SK-N-SH treated with all-trans-retinoic acid at 6 μM for 48 hours (cell line): Measurements from ENCODE around the gene CAMSAP2.

ENCODE experiments used
- ATAC-seq: fragments of 200-7000 bp; cut with Tn5 transposase; 3 replicates; pipeline ENCODE4 v1.9.1; 2020; ENCODE audit warnings: mild to moderate bottlenecking, moderate library complexity
- BACH2 ChIP-seq: fragments of 250-450 bp; sonication (Bioruptor Pico); IDR thresholded peaks from 2 replicates; pipeline ENCODE4 v1.9.0; 2021; ENCODE audit warnings: mild to moderate bottlenecking, borderline replicate concordance
- CREB5 ChIP-seq: fragments of 250-450 bp; sonication (Bioruptor Pico); IDR thresholded peaks from 2 replicates; pipeline ENCODE4 v1.5.1; 2020; ENCODE audit warnings: low read depth, mild to moderate bottlenecking, moderate library complexity
- CSDC2 ChIP-seq: fragments of 250-450 bp; sonication (Bioruptor Pico); IDR thresholded peaks from 2 replicates; pipeline ENCODE4 v1.5.0; 2020; ENCODE audit warnings: mild to moderate bottlenecking, moderate library complexity
- CSRNP3 ChIP-seq: fragments of 250-450 bp; sonication (Bioruptor Pico); IDR thresholded peaks from 2 replicates; pipeline ENCODE4 v1.5.1; 2021; ENCODE audit warnings: mild to moderate bottlenecking, moderate library complexity
- ESRRG ChIP-seq: fragments of 250-450 bp; sonication (Bioruptor Pico); IDR thresholded peaks from 2 replicates; pipeline ENCODE4 v1.6.1; 2021; ENCODE audit warnings: mild to moderate bottlenecking
- GLIS3 ChIP-seq: fragments of 250-450 bp; sonication (Bioruptor Pico); IDR thresholded peaks from 2 replicates; pipeline ENCODE4 v1.5.0; 2020; ENCODE audit warnings: mild to moderate bottlenecking, moderate library complexity
- OSR1 ChIP-seq: fragments of 250-450 bp; sonication (Bioruptor Pico); IDR thresholded peaks from 2 replicates; pipeline ENCODE4 v1.8.0; 2022; ENCODE audit warnings: moderate library complexity, mild to moderate bottlenecking, inconsistent platforms
- PATZ1 ChIP-seq: fragments of 250-450 bp; sonication (Bioruptor Pico); IDR thresholded peaks from 2 replicates; pipeline ENCODE4 v1.8.0; 2020; ENCODE audit warnings: mild to moderate bottlenecking, moderate library complexity, borderline replicate concordance
- POU6F1 ChIP-seq: fragments of 250-450 bp; sonication (Bioruptor Pico); IDR thresholded peaks from 2 replicates; pipeline ENCODE4 v1.8.0; 2021; ENCODE audit warnings: low read depth, mild to moderate bottlenecking, moderate library complexity, borderline replicate concordance
- PPARA ChIP-seq: fragments of 250-450 bp; sonication (Bioruptor Pico); IDR thresholded peaks from 2 replicates; pipeline ENCODE4 v1.5.0; 2020; ENCODE audit warnings: mild to moderate bottlenecking, borderline replicate concordance
- RARB ChIP-seq: fragments of 250-450 bp; sonication (Bioruptor Pico); IDR thresholded peaks from 2 replicates; pipeline ENCODE4 v1.8.0; 2021; ENCODE audit warnings: mild to moderate bottlenecking, moderate library complexity
- TCF4 ChIP-seq: fragments of 250-450 bp; sonication (Bioruptor Pico); IDR thresholded peaks from 2 replicates; pipeline ENCODE4 v1.8.0; 2021; ENCODE audit warnings: mild to moderate bottlenecking, moderate library complexity, borderline replicate concordance
- TOX ChIP-seq: fragments of 250-450 bp; sonication (Bioruptor Pico); IDR thresholded peaks from 2 replicates; pipeline ENCODE4 v1.8.0; 2021; ENCODE audit warnings: mild to moderate bottlenecking, moderate library complexity, borderline replicate concordance
- TSHZ2 ChIP-seq: fragments of 250-450 bp; sonication (Bioruptor Pico); IDR thresholded peaks from 2 replicates; pipeline ENCODE4 v1.5.0; 2020; ENCODE audit warnings: mild to moderate bottlenecking, moderate library complexity
- ZFP3 ChIP-seq: fragments of 250-450 bp; sonication (Bioruptor Pico); IDR thresholded peaks from 2 replicates; pipeline ENCODE4 v1.5.0; 2020; ENCODE audit warnings: mild to moderate bottlenecking, moderate library complexity
- ZFP30 ChIP-seq: fragments of 450-650 bp; formaldehyde crosslinking; IDR thresholded peaks from 2 replicates; pipeline ENCODE4 v1.5.0; 2022; ENCODE audit warnings: mild to moderate bottlenecking, moderate library complexity
- ZNF70 ChIP-seq: fragments of 450-650 bp; formaldehyde crosslinking; IDR thresholded peaks from 2 replicates; pipeline ENCODE4 v1.5.0; 2020; ENCODE audit warnings: mild to moderate bottlenecking, moderate library complexity

CAMSAP2 gene

GRCh38 chr1:200890027-200890426 is 151.3 kb downstream of the CAMSAP2 start (continued):
- TF ChIP-seq CSRNP3 (CRISPR knock-in tag) (no peak), ZFP30 (CRISPR knock-in tag) (no peak), CSDC2 (no peak), ESRRG (no peak), BACH2 (CRISPR knock-in tag) (no peak)

- 0 out of 2 replicates have a peak, but pooled peaks have one; percentile 40 for TF ChIP-seq ZFP3 (CRISPR knock-in tag)
- 0 out of 2 replicates have a peak, but pooled peaks have one; percentile 13 for TF ChIP-seq POU6F1 (CRISPR knock-in tag)
- 0 out of 2 replicates have a peak, but pooled peaks have one; percentile 69 for TF ChIP-seq OSR1 (CRISPR knock-in tag)
- TF ChIP-seq RARB (CRISPR knock-in tag): no peak
- peak; percentile 93 for ATAC-seq
These were observed 152.4 kb downstream of the CAMSAP2 start for GRCh38 chr1:200890818-200891773.

GRCh38 chr1:200891774-200892157 is 153.1 kb downstream of the CAMSAP2 start:
- no peak for ATAC-seq
- TF ChIP-seq OSR1 (CRISPR knock-in tag) (no peak), PATZ1 (CRISPR knock-in tag) (no peak), PPARA (no peak), CSDC2 (no peak), TCF4 (CRISPR knock-in tag) (no peak), TOX (no peak), RARB (CRISPR knock-in tag) (no peak), POU6F1 (CRISPR knock-in tag) (no peak), GLIS3 (CRISPR knock-in tag) (no peak), TSHZ2 (no peak), CREB5 (CRISPR knock-in tag) (no peak), ZFP30 (CRISPR knock-in tag) (no peak), ZNF70 (no peak), ESRRG (no peak), CSRNP3 (CRISPR knock-in tag) (no peak), BACH2 (CRISPR knock-in tag) (no peak)
